ENCODE data around the gene CAND2.

The CAND2 gene

GRCh38 chr3:12807601-12808359 lies 11.3 kb downstream of the CAND2 start:
- no peak for DNase-seq

- DNase-seq = no peak
These were observed 12.1 kb downstream of the CAND2 start for GRCh38 chr3:12808587-12808986.

- no peak for DNase-seq
These were observed 12.5 kb downstream of the CAND2 start for GRCh38 chr3:12809001-12809400.

DNA sequence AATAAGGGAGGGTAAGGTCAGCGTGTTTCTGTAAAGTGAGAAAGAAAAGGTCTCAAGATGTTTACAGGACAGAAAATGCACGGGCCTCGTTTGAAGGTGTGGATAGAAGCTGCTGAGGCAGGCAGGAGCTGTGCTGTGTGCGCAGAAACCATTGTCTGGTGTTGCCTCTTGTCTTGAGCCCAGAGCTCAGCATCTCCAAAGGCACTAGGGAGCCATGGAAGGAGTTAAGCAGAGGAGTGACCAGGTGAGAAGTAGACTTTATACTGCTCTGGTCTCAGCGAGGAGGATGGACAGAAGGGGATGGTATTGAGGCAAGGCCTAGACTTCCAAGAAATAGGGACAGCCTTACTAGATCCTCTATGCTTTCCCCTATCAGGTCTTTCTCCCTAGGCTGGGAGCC lies 13.0 kb downstream of the CAND2 start:
- DNase-seq = no peak

DNA sequence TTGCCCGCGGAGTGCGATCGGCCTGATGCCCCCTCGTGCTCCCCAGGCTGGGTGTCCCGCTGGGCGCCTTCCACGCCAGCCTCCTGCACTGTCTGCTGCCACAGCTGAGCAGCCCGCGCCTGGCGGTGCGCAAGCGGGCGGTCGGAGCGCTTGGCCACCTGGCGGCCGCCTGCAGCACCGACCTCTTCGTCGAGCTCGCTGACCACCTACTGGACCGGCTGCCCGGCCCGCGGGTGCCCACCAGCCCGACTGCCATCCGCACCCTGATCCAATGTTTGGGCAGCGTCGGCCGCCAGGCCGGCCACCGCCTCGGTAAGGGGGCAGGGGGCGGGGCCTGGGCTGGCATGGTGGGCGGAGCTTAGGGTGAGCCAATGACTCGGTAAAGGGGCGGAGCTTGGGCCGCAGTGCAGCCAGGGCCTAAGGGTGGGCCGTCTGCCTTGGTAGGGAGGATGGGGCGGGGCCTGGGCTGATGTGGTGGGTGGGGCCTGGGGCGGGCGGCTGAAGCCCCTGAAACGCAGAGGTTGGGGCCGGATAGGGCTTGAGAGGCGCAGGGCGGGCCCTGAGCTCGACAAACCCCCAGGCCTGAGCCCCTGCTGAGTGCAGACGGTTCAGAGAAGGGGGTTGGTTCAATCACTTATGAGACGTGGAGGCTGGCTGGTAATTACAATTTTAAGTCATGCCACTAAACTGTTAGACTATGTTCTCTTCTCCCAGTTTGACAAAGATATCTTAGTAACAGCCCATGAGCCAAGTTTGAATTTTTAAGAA lies 13.7 kb downstream of the CAND2 start:
- DNase-seq = peak; percentile 85 to 97 (median 94)

DNA sequence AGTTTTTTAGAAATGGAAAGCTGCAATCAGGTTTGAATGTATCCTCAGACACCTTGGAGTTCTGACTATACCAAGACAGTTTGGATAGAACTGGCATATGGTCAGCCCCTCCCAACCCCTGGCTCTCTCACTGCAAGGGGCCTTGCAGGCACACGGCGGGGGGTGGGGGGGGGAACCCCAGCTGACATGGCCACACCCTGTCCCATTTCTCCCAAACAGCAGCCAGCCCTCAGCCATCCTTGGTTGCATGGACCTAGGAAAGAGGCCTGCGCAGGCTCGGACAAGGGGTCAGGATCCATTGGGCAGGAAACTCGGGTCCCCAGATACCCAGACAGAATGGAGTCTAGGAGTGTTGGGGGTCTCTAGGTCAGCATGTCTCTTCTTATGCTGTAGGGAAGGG lies 14.5 kb downstream of the CAND2 start:
- DNase-seq = no peak

DNA sequence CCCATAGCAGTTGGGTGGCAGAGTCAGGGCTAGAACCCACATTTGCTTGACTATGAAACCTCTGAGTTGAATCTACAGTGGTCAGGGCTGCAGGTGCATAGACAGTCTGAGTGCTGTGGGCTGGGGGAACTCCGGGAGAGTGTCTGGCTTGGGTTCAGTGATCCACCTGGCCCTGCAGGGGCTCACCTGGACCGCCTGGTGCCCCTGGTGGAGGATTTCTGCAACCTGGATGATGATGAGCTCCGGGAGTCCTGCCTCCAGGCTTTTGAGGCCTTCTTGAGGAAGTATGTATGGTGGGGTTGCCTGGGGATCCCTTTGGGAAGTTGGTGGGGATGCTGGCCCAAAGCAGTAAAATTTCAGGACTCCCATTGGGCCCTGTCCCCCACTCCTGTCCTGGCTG lies 16.3 kb downstream of the CAND2 start:
- no peak for DNase-seq

GRCh38 chr3:12813967-12814366 lies 17.5 kb downstream of the CAND2 start:
- DNase-seq = no peak

DNA sequence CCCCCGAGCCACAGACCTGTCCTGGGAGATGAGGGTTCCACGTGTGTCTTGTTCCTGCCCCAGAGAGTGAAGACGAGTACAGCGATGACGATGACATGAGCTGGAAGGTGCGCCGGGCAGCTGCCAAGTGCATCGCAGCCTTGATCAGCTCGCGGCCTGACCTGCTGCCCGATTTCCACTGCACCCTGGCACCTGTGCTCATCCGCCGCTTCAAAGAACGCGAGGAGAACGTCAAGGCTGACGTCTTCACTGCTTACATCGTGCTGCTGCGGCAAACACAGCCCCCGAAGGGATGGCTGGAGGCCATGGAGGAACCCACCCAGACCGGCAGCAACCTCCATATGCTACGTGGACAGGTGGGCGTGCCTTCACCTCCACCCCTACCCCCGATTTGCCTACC lies 18.6 kb downstream of the CAND2 start:
- no peak for DNase-seq

DNA sequence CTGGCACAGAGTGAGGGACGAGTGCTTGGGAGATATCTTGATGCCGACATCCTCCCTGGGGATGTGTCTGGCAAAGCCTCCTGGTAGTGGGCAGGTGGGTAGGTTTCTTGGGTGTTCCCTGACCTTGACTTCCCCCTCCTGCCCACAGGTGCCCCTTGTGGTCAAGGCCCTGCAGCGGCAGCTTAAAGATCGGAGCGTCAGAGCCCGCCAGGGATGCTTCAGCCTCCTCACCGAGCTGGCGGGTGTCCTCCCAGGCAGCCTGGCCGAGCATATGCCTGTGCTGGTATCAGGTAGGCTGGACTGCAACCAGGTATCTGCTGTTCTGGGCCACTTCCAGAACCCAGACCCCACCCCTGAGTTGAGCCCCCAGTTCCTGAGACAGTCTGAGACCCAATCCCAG lies 19.2 kb downstream of the CAND2 start:
- no peak for DNase-seq

DNA sequence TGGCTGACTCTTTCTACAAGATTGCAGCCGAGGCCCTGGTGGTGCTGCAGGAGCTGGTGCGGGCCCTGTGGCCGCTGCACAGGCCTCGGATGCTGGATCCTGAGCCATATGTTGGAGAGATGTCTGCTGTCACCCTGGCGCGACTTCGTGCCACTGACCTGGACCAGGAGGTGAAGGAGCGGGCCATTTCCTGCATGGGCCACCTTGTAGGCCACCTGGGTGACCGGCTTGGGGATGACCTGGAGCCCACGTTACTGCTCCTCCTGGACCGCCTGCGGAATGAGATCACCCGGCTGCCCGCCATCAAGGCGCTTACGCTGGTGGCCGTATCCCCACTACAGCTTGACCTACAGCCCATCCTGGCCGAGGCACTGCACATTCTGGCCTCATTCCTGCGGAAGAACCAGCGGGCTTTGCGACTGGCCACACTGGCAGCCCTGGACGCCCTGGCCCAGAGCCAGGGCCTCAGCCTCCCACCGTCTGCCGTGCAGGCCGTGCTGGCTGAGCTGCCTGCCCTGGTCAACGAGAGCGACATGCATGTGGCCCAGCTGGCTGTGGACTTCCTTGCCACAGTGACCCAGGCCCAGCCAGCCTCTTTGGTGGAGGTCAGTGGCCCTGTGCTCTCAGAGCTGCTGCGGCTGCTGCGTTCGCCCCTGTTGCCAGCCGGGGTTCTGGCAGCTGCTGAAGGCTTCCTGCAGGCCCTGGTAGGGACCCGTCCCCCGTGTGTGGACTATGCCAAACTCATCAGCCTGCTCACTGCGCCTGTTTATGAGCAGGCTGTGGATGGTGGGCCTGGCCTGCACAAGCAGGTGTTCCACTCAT lies 20.3 kb downstream of the CAND2 start:
- no peak for DNase-seq

DNA sequence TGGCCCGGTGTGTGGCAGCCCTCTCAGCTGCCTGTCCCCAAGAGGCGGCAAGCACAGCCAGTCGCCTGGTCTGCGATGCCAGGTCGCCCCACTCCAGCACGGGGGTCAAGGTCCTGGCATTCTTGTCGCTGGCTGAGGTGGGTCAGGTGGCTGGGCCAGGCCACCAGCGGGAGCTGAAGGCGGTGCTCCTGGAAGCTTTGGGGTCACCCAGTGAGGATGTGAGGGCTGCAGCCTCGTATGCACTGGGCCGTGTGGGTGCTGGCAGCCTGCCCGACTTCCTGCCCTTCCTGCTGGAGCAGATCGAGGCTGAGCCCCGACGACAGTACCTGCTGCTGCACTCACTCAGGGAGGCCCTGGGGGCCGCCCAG lies 20.8 kb downstream of the CAND2 start:
- no peak for DNase-seq

DNA sequence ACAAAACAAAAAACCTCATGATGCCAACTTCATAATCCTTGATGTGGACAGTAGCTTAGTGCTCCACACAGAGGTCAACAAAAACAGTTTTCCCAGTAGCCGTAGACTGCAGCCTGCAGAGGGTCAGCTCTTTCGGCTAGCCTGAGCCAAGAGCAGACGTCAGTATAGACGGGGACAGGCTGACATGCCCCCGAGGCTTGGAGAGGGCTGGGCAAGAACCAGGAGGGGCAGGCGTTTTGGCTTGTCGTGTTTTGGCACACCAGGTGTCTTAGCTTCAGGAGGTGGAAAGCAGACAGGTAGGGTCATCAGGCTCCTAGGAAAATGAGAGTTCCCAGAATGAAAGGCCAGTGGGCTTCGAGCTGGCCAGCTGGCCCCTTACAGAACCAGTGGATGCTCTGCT lies 21.8 kb downstream of the CAND2 start:
- no peak for DNase-seq

DNA sequence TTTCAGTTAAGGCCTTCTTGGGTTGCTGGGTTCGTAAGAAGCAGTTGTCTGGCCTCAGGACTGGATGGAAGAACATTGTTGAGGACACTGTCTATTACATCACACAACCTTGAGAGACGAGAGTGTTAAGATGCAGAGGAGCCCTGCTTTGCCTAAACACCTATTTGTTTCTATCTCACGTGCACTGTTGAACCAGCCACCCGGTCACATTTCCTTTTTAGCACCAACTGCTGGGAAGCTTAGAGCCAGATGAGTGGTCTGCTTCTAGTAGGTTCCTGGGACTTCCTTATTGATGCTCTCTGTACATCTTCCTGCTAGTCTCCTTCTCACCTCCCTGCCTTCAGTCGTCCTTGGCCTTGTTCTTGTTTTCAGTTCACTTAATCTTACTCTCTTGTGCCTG lies 22.3 kb downstream of the CAND2 start:
- DNase-seq = no peak

GRCh38 chr3:12822725-12823373 lies 26.4 kb downstream of the CAND2 start:
- DNase-seq = no peak

GRCh38 chr3:12824299-12824698 lies 27.8 kb downstream of the CAND2 start:
- no peak for DNase-seq

- DNase-seq = no peak
These were observed 28.7 kb downstream of the CAND2 start for GRCh38 chr3:12825156-12825555.

GRCh38 chr3:12828751-12829150 lies 32.3 kb downstream of the CAND2 start:
- no peak for DNase-seq

GRCh38 chr3:12829404-12829803 lies 32.9 kb downstream of the CAND2 start:
- DNase-seq = no peak

- DNase-seq = no peak
These were observed 33.7 kb downstream of the CAND2 start for GRCh38 chr3:12829886-12830784.

GRCh38 chr3:12830785-12831156 lies 34.3 kb downstream of the CAND2 start:
- DNase-seq = no peak

DNA sequence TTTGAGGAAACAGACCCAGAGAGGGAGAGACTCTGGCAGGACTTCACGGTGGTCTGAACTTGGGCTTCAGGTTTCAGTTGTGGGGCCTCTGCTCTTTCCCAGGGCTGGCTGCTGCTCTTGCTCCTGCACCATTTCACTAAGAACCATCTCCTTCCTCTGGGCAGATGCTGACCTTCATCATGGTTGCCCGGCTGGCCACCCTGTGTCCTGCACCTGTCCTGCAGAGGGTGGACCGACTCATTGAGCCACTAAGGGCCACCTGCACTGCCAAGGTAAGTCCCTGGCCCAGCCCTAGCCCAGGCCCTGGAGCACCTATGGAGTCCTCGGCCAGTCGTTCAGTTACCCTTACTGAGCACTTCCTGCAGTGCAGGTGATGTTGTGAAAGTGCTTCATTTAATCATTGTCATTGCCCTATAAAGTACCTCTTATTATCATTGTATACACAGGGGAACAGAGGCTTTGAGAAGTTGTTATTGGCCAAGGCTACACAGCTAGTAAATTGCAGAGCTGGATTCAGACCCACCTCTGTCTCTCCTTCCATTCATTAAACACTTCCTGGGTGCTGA lies 34.9 kb downstream of the CAND2 start:
- no peak for DNase-seq
